ENCODE results near the gene FKBP11. TPM values are rescaled to one million over a fixed set of nuclear protein-coding genes. Genes with fewer than 3 reads are reported as not detected.
"Not testable (repeated sequence)": the region's sequence is repeated elsewhere in the genome, so short reads cannot be mapped to it uniquely, and the experiment has no call there.

FKBP11 gene
- total and polyA plus RNA-seq, 8 donors = 7.6 to 63.6 (median 30.6) TPM

- Histone ChIP-seq H3K4me1 (peaks cover 7 to 24% (median 17%) of the 10 kb centered on the region in 4 donors), H3K9me3 (no peaks in the 10 kb centered on the region), H3K36me3 (peaks cover 0 to 22% (median 18%) of the 10 kb centered on the region in 4 donors), H3K27ac (no peak overlapping the region), H3K27me3 (no peaks in the 10 kb centered on the region), H3K4me3 (no peak overlapping the region)
- 90 to 97% (median 92%) methylated on average over 3 of the region's 3 CpGs for WGBS, 5 donors
- intact Hi-C loops (cut with DNase I; ENCODE audit: low total_unique reads) = no loop called here
- TF ChIP-seq EP300 (IDR thresholded peaks at IDR 0.05) = no peak
- no peak for TF ChIP-seq POLR2AphosphoS5 (IDR thresholded peaks at IDR 0.05)
- no peak for TF ChIP-seq CTCF (IDR thresholded peaks at IDR 0.05)
- TF ChIP-seq POLR2A (IDR thresholded peaks at IDR 0.05) = no peak
- no peak for DNase-seq
Observed at GRCh38 chr12:48923117-48923516, 2.2 kb downstream of the FKBP11 start.

DNA sequence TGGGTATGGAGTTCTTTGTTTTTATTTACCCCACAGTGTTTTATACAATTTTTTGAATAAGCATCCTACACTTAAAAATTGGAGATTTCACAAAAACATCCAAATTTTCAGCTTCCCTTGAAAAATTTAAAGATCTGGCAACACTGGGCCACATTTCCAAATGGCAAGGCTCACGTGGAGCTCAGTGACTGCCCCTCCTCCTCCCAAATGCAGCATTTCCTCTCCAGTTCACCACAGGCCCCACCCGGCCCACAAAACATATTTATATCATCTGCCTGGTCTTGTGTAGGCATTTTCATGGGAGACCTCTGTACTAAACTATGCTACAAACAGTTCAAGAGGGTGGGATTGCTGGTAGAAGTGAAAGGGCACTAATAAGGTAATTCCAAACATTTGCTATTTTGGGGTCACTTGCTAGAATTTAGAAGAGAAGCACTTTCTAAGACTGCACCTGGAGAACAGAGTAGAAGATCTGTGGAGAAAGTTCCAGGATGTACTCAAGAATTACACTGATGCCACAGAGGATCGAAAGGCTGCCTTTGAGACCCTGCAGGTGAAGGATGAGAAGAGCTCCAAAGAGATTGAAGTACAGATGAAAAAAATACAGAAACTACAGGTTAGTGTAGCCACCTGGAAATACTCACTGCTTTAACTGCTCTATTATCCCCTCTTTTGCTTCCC, 7.3 kb downstream of the FKBP11 start:
- no peak overlapping the region for H3K27ac ChIP-seq
- H3K9me3 ChIP-seq = no peaks in the 10 kb centered on the region
- no peaks in the 10 kb centered on the region for H3K27me3 ChIP-seq
- H3K36me3 ChIP-seq = peaks cover 0 to 13% (median 8%) of the 10 kb centered on the region in 4 donors
- no peaks in the 10 kb centered on the region for H3K4me1 ChIP-seq
- WGBS, 5 donors = 55 to 66% (median 59%) methylated on average over 3 of the region's 3 CpGs
- peak in 1 of 2 donors; percentile 28 for DNase-seq
- TF ChIP-seq CTCF (IDR thresholded peaks at IDR 0.05) (no peak), POLR2A (IDR thresholded peaks at IDR 0.05) (no peak), POLR2AphosphoS5 (IDR thresholded peaks at IDR 0.05) (no peak), EP300 (IDR thresholded peaks at IDR 0.05) (no peak)
- intact Hi-C loops (cut with DNase I; ENCODE audit: low total_unique reads) = no loop called here
- no peak overlapping the region for H3K4me3 ChIP-seq

DNA sequence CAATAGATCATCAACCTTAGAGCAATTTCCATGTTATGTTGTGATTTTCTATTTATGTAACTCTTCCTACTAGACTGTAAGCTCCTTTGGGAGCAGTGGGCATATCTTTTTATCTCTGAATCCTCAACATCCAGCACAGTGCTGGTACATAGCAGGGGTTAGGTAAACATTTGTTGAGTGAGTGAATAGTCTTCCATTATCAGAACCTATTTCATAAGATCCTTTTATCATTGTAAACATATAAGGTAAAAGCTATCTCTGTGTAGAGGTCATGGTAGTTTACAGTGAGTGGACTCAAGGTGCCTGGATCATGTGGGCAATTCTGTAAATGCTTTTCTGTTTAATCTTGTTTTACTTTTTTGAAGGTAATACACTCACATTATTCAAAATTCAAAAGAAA, 15.1 kb downstream of the FKBP11 start:
- no peak for TF ChIP-seq POLR2A (IDR thresholded peaks at IDR 0.05)
- no peak for TF ChIP-seq EP300 (IDR thresholded peaks at IDR 0.05)
- TF ChIP-seq CTCF (IDR thresholded peaks at IDR 0.05) = no peak
- TF ChIP-seq POLR2AphosphoS5 (IDR thresholded peaks at IDR 0.05) = no peak
- no peak overlapping the region for H3K27ac ChIP-seq

GRCh38 chr12:48909698-48910097, 15.6 kb downstream of the FKBP11 start:
- 84 to 92% (median 85%) methylated on average over 10 to 11 of the region's 11 CpGs for WGBS, 5 donors
- intact Hi-C loops (cut with DNase I; ENCODE audit: low total_unique reads); H3K4me1 ChIP-seq; H3K4me3 ChIP-seq; H3K27me3 ChIP-seq; H3K27ac ChIP-seq; DNase-seq; H3K36me3 ChIP-seq; H3K9me3 ChIP-seq: not testable (repeated sequence)

More for the DNA sequence above, 15.1 kb downstream of the FKBP11 start:
- no peak for DNase-seq
- Histone ChIP-seq H3K27me3 (no peaks in the 10 kb centered on the region), H3K36me3 (no peaks in the 10 kb centered on the region), H3K4me1 (peaks cover 0 to 6% (median 2%) of the 10 kb centered on the region in 4 donors), H3K4me3 (no peak overlapping the region), H3K9me3 (no peaks in the 10 kb centered on the region)
- intact Hi-C loops (cut with DNase I; ENCODE audit: low total_unique reads) = no loop called here

GRCh38 chr12:48907245-48907644, 18.0 kb downstream of the FKBP11 start:
- H3K4me3 ChIP-seq = no peak overlapping the region
- H3K27me3 ChIP-seq = no peaks in the 10 kb centered on the region
- no peak overlapping the region for H3K27ac ChIP-seq
- TF ChIP-seq CTCF (IDR thresholded peaks at IDR 0.05) = no peak
- TF ChIP-seq POLR2A (IDR thresholded peaks at IDR 0.05) = no peak
- TF ChIP-seq POLR2AphosphoS5 (IDR thresholded peaks at IDR 0.05) = no peak
- TF ChIP-seq EP300 (IDR thresholded peaks at IDR 0.05) = no peak
- peaks cover 0 to 19% (median 12%) of the 10 kb centered on the region in 4 donors for H3K4me1 ChIP-seq
- peak in 1 of 2 donors; percentile 43 for DNase-seq
- 28 to 42% (median 35%) methylated on average over 3 of the region's 3 CpGs for WGBS, 5 donors
- intact Hi-C loops (cut with DNase I; ENCODE audit: low total_unique reads) = no loop called here
- no peaks in the 10 kb centered on the region for H3K9me3 ChIP-seq
- no peaks in the 10 kb centered on the region for H3K36me3 ChIP-seq
